AG04449 (cell line): ENCODE results near the gene RHPN2.

Source experiments
- CTCF ChIA-PET: fragments of 350-600 bp; formaldehyde crosslinking; extraction: SDS; loops from one replicate; lab custom pipeline; 2021; ENCODE audit warnings: antibody characterized with exemption; lab: Yijun Ruan, JAX
- POLR2A ChIA-PET: fragments of 400-600, 350-600 bp; formaldehyde crosslinking; extraction: SDS; loops from one replicate; lab custom pipeline; 2020; ENCODE audit warnings: antibody characterized with exemption, inconsistent platforms; lab: Yijun Ruan, JAX
- DNase-seq: peaks from one replicate; pipeline ENCODE4 v3.0.0-alpha.2; 2010; ENCODE audit warnings: low read depth, low spot score
- H3K4me3 ChIP-seq: 2 replicates; pipeline ENCODE4 v1.5.1; 2011; ENCODE audit warnings: low read depth, mild to moderate bottlenecking, control low read depth, low read length
- TF ChIP-seq, protein P1 (sequence below): IDR thresholded peaks from one replicate; pipeline ENCODE4 v1.5.1; 2011; ENCODE audit warnings: mild to moderate bottlenecking, moderate library complexity, low read length, control low read depth, inconsistent platforms; ENCODE audit not compliant: insufficient read depth; ENCODE audit errors: missing control alignments

Gene RHPN2

DNA sequence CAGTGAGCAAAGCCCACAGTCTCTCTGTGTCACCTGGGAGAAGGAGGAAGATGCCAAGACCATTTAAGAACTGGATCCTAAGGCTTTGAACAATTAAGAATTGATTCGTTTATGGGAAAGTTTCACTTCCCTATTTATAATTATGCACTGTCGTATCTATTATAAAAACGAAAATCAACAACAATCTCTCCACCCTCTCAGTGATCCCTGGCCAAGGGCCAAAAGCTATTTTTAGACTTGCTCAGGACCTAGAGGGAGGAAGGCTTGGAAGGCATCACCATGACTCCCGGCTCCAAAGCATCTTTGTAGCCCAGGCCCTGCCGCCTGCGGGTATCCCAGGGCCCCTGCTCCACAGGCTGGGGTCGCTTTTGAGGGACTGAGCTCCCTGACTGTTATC lies 1.3 kb downstream of the RHPN2 start:
- CTCF ChIA-PET = no interaction called here
- POLR2A ChIA-PET = no interaction called here
- TF ChIP-seq, protein P1, sequence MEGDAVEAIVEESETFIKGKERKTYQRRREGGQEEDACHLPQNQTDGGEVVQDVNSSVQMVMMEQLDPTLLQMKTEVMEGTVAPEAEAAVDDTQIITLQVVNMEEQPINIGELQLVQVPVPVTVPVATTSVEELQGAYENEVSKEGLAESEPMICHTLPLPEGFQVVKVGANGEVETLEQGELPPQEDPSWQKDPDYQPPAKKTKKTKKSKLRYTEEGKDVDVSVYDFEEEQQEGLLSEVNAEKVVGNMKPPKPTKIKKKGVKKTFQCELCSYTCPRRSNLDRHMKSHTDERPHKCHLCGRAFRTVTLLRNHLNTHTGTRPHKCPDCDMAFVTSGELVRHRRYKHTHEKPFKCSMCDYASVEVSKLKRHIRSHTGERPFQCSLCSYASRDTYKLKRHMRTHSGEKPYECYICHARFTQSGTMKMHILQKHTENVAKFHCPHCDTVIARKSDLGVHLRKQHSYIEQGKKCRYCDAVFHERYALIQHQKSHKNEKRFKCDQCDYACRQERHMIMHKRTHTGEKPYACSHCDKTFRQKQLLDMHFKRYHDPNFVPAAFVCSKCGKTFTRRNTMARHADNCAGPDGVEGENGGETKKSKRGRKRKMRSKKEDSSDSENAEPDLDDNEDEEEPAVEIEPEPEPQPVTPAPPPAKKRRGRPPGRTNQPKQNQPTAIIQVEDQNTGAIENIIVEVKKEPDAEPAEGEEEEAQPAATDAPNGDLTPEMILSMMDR = no peak
- no peak overlapping the region; the same call in 1 of the 2 replicates for H3K4me3 ChIP-seq
- DNase-seq = no peak

GRCh38 chr19:33062902-33063301 lies 1.8 kb downstream of the RHPN2 start:
- no peak overlapping the region for H3K4me3 ChIP-seq
- POLR2A ChIA-PET = no interaction called here
- DNase-seq = no peak
- TF ChIP-seq, protein P1 = no peak
- CTCF ChIA-PET = no interaction called here

DNA sequence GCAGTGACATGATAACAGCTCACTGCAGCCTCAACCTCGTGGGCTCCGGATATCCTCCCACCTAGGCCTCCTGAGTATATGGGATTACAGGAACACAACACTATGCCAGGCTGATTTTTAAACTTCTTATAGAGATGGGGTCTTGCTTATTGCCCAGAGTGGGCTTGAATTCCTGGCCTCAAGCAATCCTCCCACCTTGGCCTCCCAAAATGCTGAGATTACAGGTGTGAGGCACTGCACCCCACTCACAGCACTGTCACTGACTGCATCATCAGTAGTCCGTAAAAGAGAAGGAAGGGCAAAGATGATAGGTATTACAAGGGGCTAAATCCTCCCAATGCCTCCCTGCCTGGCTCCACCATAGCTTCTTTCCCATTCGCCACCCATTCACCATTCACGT lies 4.1 kb downstream of the RHPN2 start:
- DNase-seq = no peak
- H3K4me3 ChIP-seq = no peak overlapping the region
- ChIA-PET POLR2A (no interaction called here), CTCF (no interaction called here)
- TF ChIP-seq, protein P1 = no peak

DNA sequence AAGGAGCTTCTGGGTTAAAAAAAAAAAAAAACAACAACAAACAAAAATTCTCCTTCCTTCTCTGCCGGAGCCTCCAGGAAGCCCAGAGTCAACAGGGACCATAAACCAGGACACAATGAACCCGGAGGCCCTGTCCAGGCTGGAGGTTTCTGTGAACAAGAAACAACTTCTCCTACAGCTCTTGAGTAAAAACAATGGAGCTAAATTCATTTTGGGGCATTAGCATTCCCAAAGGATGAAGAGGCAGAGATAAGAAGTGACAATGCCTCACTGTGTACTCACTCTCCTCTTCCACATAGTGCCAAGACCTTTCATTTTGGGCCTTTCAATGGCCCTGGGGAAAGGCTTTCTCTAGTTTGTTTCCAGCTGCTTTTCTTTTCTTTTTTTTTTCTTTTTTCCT lies 9.0 kb downstream of the RHPN2 start:
- POLR2A ChIA-PET = no interaction called here
- DNase-seq = no peak
- H3K4me3 ChIP-seq = no peak overlapping the region
- CTCF ChIA-PET = interaction anchor here (0.8 kb wide), 1 partner anchor 22 kb away, joined by 3 read pairs; no protein-coding TSS in a partner anchor
- TF ChIP-seq, protein P1 = no peak

DNA sequence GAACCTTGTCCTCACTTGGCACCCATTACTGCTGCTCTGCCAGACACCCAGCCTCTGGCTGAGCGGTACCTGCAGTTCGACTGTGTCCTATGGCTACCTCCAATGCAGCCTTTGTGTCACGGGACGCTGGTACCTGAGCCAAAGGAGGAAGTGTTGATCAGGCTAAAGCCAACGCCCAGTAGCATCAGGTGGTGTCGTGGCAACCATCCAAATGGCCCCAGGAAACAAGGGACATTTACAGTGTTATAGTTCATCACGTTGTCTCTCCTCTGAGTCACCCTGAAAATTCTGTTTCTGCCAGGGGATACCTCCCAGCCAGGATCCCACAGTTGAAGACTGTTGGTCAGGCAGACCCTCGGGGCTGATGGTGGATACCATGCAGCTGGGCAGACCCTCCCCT lies 10.1 kb downstream of the RHPN2 start:
- POLR2A ChIA-PET = no interaction called here
- no peak for DNase-seq
- CTCF ChIA-PET = no interaction called here
- TF ChIP-seq, protein P1 = no peak
- no peak overlapping the region for H3K4me3 ChIP-seq

DNA sequence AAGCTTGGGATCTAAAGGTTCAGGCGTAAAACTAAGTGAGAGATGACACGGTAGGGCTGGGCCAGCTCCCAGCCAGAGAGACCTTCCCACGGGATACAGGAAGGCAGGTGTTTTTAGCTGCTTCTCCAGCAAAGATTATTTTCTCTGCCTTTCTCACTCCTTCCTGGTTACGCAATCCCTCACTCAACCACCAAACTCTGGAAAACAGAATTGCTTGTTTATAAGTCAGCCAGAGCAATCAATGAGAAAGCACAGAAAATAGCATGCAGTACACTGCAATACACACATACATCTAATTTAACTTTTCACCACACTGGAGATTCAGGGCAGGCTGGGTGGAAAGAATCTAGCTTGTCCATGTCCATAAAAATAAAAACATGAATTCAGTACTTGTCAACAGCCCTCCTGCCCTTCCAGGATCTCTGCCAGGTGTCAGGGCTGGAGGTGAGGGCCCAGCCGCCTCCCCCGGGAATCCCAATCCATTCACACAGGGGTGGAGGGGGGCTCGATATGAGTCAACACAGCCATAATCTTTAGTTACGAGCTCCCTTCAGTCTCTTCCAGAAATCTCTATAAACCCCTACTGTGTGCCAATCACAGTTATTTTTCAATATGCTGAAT lies 12.2 kb downstream of the RHPN2 start:
- POLR2A ChIA-PET = no interaction called here
- TF ChIP-seq, protein P1 = no peak
- CTCF ChIA-PET = interaction anchor here (1.0 to 1.2 kb wide), 2 partner anchors 31 to 76 kb away, joined by 3 read pairs; no protein-coding TSS in a partner anchor
- H3K4me3 ChIP-seq = no peak overlapping the region
- no peak for DNase-seq
